Right cardiac atrium (tissue), 5 donors: Measurements from ENCODE around the gene ZNF536. TPM values are rescaled to one million over a fixed set of nuclear protein-coding genes. Genes with fewer than 3 reads are reported as not detected.
A peak's percentile ranks its signal among the peaks of the same experiment; 100 is the strongest.

Experiments used
- ATAC-seq, 2 donors: fragments of 200-7000 bp; cut with Tn5 transposase; one replicate each; pipeline versions ENCODE4 v1.8.0 to v1.9.1; 2020; ENCODE audit warnings: moderate library complexity in 2 of 2, mild to moderate bottlenecking in 1 of 2
- DNase-seq, 3 donors: peaks; one replicate each; pipeline ENCODE4 v3.0.0-alpha.2; 2020
- H3K27ac ChIP-seq: one replicate; pipeline ENCODE4 v1.5.1; 2013; ENCODE audit warnings: mild to moderate bottlenecking, low read length, control low read depth, moderate library complexity
- H3K27me3 ChIP-seq: one replicate; pipeline ENCODE4 v1.6.1; 2013; ENCODE audit not compliant: control insufficient read depth, insufficient read depth
- H3K4me1 ChIP-seq: one replicate; pipeline ENCODE4 v1.6.1; 2013; ENCODE audit warnings: low read length; ENCODE audit not compliant: control insufficient read depth, insufficient read depth
- H3K4me3 ChIP-seq: one replicate; pipeline ENCODE4 v1.5.1; 2013; ENCODE audit warnings: low read length, control low read depth
- H3K9me3 ChIP-seq: one replicate; pipeline ENCODE4 v1.6.1; 2013; ENCODE audit warnings: low read length; ENCODE audit not compliant: control insufficient read depth
- WGBS: extraction: QIAGEN DNeasy Blood & Tissue Kit; methylation state at CpG from one replicate; pipeline ENCODE4 v1.1.7; 2013; 5-methylcytosine and 5-hydroxymethylcytosine counted together
- intact Hi-C, 4 donors: fragments of 100-400 bp; cut with DNase I; formaldehyde crosslinking; loops; one replicate each; pipeline versions ENCODE4 v1.11.0 to v1.14.0; 2022 to 2023
- polyA plus RNA-seq: library from polyadenylated mRNA; stranded (reverse); fragments of 200-250 nt; gene quantifications from one replicate; pipeline ENCODE4 v1.2.3, GENCODE V29; 2013
- total RNA-seq, 4 donors: library from RNA; stranded (reverse); fragmentation: NEBNext Ultra II Directional; extraction: Animal tissue kit (Norgen Biotek cat#: 25700); gene quantifications; one replicate each; pipeline ENCODE4 v1.2.1, GENCODE V29; 2021
- donor health status: healthy with polysubstance abuse.
- donor health status: DM: no; HTN: yes; CAD: no.
- donor health status: DM: no; HTN: no; CAD: no.
- donor health status: DM: no; HTN: yes; CAD: no; lungs with severe emphysema.
- donor health status: DM: yes; HTN: yes; CAD: no.

The ZNF536 gene
- total and polyA plus RNA-seq, 5 donors = 2.5 to 6.5 (median 4.2) TPM

DNA sequence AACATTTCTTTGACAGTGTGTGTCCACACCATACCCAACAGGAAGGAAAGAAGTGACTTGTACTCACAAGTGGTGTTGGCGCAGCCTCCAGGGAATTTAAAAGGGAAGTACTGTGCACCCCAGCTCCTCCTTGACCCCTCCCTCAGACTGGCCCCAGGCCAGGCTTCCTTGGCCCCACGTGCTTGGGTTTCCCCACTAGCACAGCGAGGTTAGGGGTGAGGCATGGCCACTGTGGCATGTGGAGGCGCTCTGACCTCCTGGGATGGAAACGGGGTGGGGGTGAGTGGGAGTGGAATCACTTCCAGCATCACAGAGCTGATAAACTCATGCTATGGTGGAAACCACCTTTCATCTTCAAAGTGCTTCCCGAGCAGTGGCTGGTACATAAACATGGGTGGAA lies 168.6 kb downstream of the ZNF536 start:
- no peak for ATAC-seq
- H3K4me3 ChIP-seq = no peak overlapping the region
- H3K4me1 ChIP-seq = no peaks in the 10 kb centered on the region
- no peak overlapping the region for H3K27ac ChIP-seq
- 59% methylated on average over 6 of the region's 6 CpGs for WGBS
- intact Hi-C loops = no loop called here
- H3K9me3 ChIP-seq = no peaks in the 10 kb centered on the region
- H3K27me3 ChIP-seq = no peaks in the 10 kb centered on the region
- no peak for DNase-seq

DNA sequence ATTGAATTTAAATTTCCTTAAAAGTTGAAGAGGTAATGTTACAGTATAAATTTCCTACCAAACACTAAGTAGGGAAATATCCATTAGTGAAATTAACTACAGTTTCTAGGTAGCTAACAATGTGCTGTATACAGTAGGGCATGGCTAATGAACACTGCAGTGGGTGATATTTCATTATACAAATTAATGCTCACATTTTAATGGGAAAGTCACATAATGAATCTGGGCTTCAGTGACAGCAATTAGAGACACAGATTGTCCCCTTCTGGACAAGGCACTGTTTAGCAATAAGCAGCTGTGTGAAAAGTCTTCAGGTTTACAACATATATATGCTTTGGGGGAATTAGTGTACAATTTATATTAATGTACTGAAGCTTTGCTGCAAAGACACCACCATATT lies 169.4 kb downstream of the ZNF536 start:
- intact Hi-C loops = no loop called here
- no peak for ATAC-seq
- H3K4me1 ChIP-seq = no peaks in the 10 kb centered on the region
- H3K27me3 ChIP-seq = no peaks in the 10 kb centered on the region
- DNase-seq = no peak
- H3K9me3 ChIP-seq = no peaks in the 10 kb centered on the region
- no peak overlapping the region for H3K27ac ChIP-seq
- H3K4me3 ChIP-seq = no peak overlapping the region

DNA sequence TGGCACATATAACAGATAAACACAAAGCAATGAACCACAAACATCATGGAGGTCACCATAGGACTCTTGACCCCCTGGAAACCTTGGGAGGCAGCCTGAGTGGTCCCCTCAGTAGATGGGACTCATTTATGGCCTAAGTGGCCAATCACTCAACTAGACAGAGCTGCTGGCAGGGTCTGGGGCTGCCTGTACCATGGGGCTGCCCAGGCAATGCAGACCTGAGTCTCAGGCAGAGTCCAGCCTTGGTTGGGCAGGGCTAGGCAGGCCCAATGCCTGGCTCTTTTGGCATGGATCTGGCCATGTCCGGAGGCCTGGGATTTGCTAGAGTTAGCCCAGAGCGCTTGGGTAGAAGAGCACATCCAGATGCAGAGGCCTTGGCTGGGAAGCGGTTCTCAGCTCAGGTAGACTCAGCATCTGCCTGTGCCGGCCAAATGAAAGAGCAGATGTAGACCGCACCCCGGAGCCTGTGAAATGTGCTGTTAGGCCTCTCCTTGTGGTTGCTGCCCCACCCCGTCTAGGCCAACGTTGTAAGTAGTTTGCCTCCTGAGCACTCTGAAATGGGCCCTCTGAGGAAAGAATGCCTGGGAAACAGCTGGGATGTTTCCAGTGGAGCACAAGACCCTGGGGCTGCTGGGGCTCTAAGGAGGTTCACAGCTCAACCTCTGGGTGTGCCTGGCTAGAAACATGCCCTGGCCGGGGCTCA lies 171.2 kb downstream of the ZNF536 start:
- intact Hi-C loops = no loop called here

DNA sequence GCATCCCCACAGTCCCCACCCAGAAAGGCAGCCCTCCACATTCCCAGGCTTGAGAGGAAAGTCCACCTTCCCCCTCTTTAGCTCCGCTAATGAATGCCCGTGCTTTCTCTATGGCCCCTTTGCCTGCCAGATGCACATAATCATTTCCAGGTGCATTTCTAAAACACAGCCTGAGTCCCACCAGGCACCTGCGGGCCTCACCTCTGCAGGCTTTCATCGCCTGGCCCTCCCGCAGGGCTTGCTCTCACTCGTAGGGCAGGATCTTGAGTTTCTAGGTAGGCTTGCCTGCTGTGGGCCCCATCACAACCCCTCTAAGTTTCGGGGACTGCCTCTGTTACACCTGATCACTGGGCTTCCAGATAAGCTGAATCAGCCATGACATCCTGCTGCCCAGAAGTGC lies 173.6 kb downstream of the ZNF536 start:
- DNase-seq = no peak
- Histone ChIP-seq H3K27me3 (no peaks in the 10 kb centered on the region), H3K4me1 (no peaks in the 10 kb centered on the region), H3K4me3 (no peak overlapping the region), H3K9me3 (no peaks in the 10 kb centered on the region), H3K27ac (no peak overlapping the region)
- 92% methylated on average over 7 of the region's 7 CpGs for WGBS
- no peak for ATAC-seq
- intact Hi-C loops = no loop called here

More for the DNA sequence above, 171.2 kb downstream of the ZNF536 start:
- no peak for DNase-seq
- H3K4me1 ChIP-seq = no peaks in the 10 kb centered on the region
- H3K27me3 ChIP-seq = no peaks in the 10 kb centered on the region
- H3K9me3 ChIP-seq = no peaks in the 10 kb centered on the region
- no peak overlapping the region for H3K4me3 ChIP-seq
- 88% methylated on average over 9 of the region's 9 CpGs for WGBS
- no peak overlapping the region for H3K27ac ChIP-seq
- no peak for ATAC-seq

DNA sequence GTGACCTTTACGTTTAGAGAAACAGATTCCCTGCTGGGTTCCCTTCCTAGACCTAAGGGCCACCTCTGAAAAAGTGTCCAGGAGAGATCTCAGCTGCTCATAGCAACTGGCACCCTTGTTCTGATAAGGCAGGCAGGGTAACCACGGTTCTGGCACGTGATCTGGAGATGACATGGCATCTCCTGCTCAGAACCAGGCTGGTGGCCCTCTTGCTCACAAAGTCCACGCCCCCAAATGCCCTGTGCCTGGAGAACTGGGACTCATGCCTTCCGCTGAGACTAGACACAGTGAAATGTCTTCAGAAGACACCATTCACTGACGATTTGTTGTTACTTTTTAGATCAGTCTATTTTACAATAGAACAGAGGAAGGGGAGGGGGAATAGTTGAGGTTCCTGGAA lies 174.1 kb downstream of the ZNF536 start:
- Histone ChIP-seq H3K4me1 (no peaks in the 10 kb centered on the region), H3K27ac (no peak overlapping the region), H3K27me3 (no peaks in the 10 kb centered on the region), H3K9me3 (no peaks in the 10 kb centered on the region), H3K4me3 (no peak overlapping the region)
- no peak for ATAC-seq
- intact Hi-C loops = no loop called here
- WGBS = 56% methylated on average over 6 of the region's 6 CpGs
- no peak for DNase-seq

DNA sequence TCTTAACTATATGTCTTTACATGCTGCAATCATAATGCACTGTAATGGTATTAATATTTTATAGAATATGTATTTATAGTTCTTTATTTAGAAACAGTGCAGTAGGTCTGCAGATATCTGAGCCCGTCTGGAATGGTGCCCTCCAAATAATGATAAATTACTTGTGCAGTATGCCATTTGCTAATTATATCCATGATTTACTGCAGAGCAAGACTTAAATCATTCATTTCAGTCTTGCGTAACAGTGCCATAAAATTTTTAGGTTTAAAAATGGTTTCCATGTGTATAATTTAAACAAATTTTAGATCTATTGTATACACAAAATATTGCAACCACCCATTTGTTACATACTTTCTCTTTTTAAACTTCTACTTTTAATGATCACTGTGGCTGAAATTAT lies 175.1 kb downstream of the ZNF536 start:
- intact Hi-C loops = no loop called here
- H3K27me3 ChIP-seq = no peaks in the 10 kb centered on the region
- no peak overlapping the region for H3K27ac ChIP-seq
- ATAC-seq (no peak), DNase-seq (no peak)
- H3K4me3 ChIP-seq = no peak overlapping the region
- no peaks in the 10 kb centered on the region for H3K9me3 ChIP-seq
- no peaks in the 10 kb centered on the region for H3K4me1 ChIP-seq
- WGBS = 54% methylated on average over 2 of the region's 2 CpGs

DNA sequence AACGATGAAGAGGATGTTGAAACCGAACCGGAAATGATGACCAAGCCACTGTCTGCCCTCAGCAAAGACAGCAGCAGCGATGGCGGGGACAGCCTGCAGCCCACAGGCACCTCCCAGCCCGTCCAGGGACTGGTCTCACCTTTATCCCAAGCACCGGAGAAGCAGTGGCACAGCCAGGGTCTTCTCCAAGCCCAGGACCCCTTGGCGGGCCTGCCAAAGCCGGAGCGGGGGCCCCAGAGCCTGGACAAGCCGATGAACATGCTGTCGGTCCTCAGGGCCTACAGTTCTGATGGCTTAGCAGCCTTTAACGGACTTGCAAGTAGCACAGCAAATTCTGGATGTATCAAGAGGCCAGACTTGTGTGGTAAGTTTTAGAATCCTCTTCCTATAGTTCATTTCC lies 177.0 kb downstream of the ZNF536 start:
- intact Hi-C loops = no loop called here
- H3K4me3 ChIP-seq = no peak overlapping the region
- H3K27me3 ChIP-seq = no peaks in the 10 kb centered on the region
- whole genome bisulfite sequencing = 93% methylated on average over 13 of the region's 13 CpGs
- DNase-seq (no peak), ATAC-seq (no peak)
- no peak overlapping the region for H3K27ac ChIP-seq
- H3K4me1 ChIP-seq = no peaks in the 10 kb centered on the region
- H3K9me3 ChIP-seq = no peaks in the 10 kb centered on the region

DNA sequence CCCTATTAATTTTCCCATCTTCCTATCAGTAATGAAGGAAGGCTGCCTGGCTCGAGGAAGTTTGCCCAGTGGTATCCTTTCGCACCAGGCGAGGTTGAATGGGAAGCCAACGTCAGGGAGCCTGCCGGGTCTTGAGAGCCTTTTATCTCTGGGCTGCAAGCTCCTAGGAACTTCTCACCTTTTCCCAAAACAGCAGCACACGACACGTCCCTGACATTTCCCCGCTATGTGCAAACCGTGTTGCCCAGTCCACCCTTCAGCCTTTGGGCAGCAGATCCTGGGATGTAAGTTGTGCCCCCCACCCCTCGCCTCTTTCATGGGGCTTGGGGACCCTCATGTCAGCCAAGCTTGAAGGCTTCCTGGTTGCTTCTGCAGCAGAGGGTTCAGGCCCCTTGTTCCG lies 179.1 kb downstream of the ZNF536 start:
- no peaks in the 10 kb centered on the region for H3K27me3 ChIP-seq
- DNase-seq = no peak
- ATAC-seq = peak in 1 of 2 donors; percentile 23
- 59% methylated on average over 11 of the region's 11 CpGs for WGBS
- intact Hi-C loops = no loop called here
- peak overlapping the region; percentile 53 for H3K27ac ChIP-seq
- H3K9me3 ChIP-seq = no peaks in the 10 kb centered on the region
- no peak overlapping the region for H3K4me3 ChIP-seq
- H3K4me1 ChIP-seq = no peaks in the 10 kb centered on the region

DNA sequence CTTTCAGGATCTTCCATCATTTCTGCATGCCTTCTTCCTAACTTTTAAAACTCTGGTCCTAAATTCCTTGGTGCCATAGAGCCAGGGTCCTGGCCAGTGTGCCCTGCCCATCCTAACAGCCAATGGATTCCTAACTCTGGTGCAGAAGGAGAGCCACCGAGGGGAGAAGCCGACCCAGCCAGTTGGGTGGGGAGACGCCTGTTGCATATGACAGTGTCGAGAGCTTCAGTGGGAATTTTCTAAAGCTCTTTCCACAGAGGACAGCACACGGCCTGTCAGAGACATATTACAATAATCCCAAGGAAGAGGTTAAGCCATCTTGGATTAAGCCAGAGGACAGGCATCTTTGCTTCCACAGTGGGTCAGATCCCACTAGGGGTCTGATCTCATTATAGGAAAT lies 180.4 kb downstream of the ZNF536 start:
- H3K27me3 ChIP-seq = no peaks in the 10 kb centered on the region
- intact Hi-C loops = no loop called here
- no peak for ATAC-seq
- DNase-seq = no peak
- H3K4me3 ChIP-seq = no peak overlapping the region
- no peaks in the 10 kb centered on the region for H3K9me3 ChIP-seq
- WGBS = 90% methylated on average over 5 of the region's 5 CpGs
- H3K4me1 ChIP-seq = no peaks in the 10 kb centered on the region
- no peak overlapping the region for H3K27ac ChIP-seq

DNA sequence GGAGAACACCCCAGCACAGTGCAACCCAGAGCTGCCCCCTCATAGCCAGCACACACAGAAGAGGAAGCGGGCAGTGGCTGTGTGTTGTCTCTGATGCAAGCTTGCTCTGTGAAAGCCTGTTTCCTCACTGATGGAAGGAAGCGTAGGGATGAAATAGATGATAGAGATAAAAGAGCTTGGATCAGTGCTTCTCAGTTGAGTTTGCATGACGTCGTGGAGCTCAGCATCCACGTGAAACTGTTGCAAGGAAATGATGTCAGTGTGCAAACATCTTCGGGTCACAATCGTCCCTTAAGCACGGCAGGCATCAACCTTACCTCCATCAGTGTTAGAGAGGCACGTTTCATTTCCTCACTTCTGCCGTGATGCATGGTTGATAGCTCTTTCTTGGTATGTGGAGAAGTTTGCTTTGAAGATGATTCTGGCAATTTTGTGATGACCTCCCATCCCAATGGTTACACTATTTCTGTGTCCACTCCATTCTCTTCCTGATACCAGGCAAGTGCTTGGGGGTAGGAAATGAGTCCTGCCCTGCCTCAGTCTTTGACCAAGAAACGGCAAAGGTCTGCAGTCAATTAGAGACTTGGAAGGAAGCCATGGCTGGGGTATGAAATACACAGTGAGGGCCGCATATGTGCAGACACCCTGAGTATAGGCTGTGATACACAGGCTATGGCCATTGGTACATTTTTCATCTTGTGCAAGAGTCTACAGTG lies 183.0 kb downstream of the ZNF536 start:
- Histone ChIP-seq H3K4me1 (no peaks in the 10 kb centered on the region), H3K27ac (no peak overlapping the region), H3K4me3 (no peak overlapping the region), H3K9me3 (no peaks in the 10 kb centered on the region), H3K27me3 (no peaks in the 10 kb centered on the region)
- no peak for ATAC-seq
- DNase-seq = no peak
- WGBS = 58% methylated on average over 12 of the region's 12 CpGs
- intact Hi-C loops = no loop called here

DNA sequence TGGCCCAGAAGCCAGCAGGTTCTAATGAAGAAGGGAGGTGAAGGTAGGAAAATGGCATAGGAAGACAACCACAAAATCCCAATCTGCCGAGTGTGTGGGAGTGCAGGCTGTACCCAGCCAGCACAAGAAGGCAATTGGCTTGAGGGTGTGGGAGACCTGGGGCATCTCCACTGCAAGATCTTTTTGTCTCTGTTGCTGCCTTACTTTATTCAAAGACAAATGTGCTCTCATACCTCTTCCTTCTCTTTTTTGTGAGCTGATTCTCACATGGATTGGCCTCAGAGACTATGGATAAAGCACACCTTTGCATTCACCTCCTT lies 183.6 kb downstream of the ZNF536 start:
- WGBS = 91% methylated on average over 1 of the region's 1 CpG

More for the DNA sequence above, 183.6 kb downstream of the ZNF536 start:
- intact Hi-C loops = no loop called here
- DNase-seq (no peak), ATAC-seq (no peak)
- H3K9me3 ChIP-seq = no peaks in the 10 kb centered on the region
- H3K4me3 ChIP-seq = no peak overlapping the region
- no peaks in the 10 kb centered on the region for H3K4me1 ChIP-seq
- H3K27ac ChIP-seq = no peak overlapping the region
- H3K27me3 ChIP-seq = no peaks in the 10 kb centered on the region
